Panc1 (cell line): ENCODE results near the gene MSANTD3. TPM values are rescaled to one million over a fixed set of nuclear protein-coding genes. Genes with fewer than 3 reads are reported as not detected.

ENCODE experiments used
- ATAC-seq: fragments of 200-7000 bp; cut with Tn5 transposase; 2 replicates; pipeline ENCODE4 v1.9.1; 2020; ENCODE audit warnings: mild to moderate bottlenecking, moderate library complexity
- BruUV-seq: library from RNA; stranded (reverse); fragments of 400-500 nt; replicated peaks from 2 replicates; lab custom pipeline; 2021; lab: Mats Ljungman, UMichigan
- CTCF ChIA-PET: fragments of 300-600 bp; sonication (Branson Sonifier 250); formaldehyde crosslinking; loops from one replicate; lab custom pipeline; 2022; ENCODE audit warnings: antibody characterized with exemption; lab: Charles Lee
- POLR2A ChIA-PET: fragments of 300-600 bp; sonication (Branson Sonifier 250); formaldehyde crosslinking; loops from one replicate; lab custom pipeline; 2022; ENCODE audit warnings: antibody characterized with exemption; lab: Charles Lee
- DNase-seq: peaks from one replicate; pipeline ENCODE4 v3.0.0-alpha.2; 2010; ENCODE audit warnings: low read depth, low spot score
- H3K27ac ChIP-seq: 2 replicates; pipeline ENCODE4 v1.5.1; 2011; ENCODE audit warnings: mild to moderate bottlenecking, low read length, inconsistent platforms
- H3K27me3 ChIP-seq: fragments of 200-500 bp; sonication (Bioruptor generic); 2 replicates; pipeline ENCODE4 v1.6.0; 2014; ENCODE audit warnings: low read length, inconsistent platforms; ENCODE audit not compliant: control insufficient read depth, insufficient read depth
- H3K36me3 ChIP-seq: fragments of 200-500 bp; sonication (Bioruptor generic); 2 replicates; pipeline ENCODE4 v1.5.1; 2014; ENCODE audit warnings: inconsistent platforms, mild to moderate bottlenecking, low read length, moderate library complexity; ENCODE audit not compliant: control insufficient read depth, insufficient read depth
- H3K4me1 ChIP-seq: 2 replicates; pipeline ENCODE4 v1.5.1; 2011; ENCODE audit warnings: inconsistent platforms, mild to moderate bottlenecking, low read length, moderate library complexity; ENCODE audit not compliant: control insufficient read depth, insufficient read depth
- H3K4me3 ChIP-seq, 2 experiments: 2 replicates each; pipeline ENCODE4 v1.5.1; 2011 to 2012; ENCODE audit warnings: low read depth in 2 of 2, low read length in 2 of 2, mild to moderate bottlenecking in 2 of 2, inconsistent platforms in 1 of 2, moderate library complexity in 1 of 2
- H3K9me3 ChIP-seq: fragments of 200-500 bp; sonication (Bioruptor generic); 2 replicates; pipeline ENCODE4 v1.5.1; 2014; ENCODE audit warnings: low read depth, mild to moderate bottlenecking, inconsistent platforms, low read length, moderate library complexity; ENCODE audit not compliant: control insufficient read depth, insufficient read depth
- CTCF ChIP-seq: fragments of 450-650 bp; IDR thresholded peaks from 2 replicates; pipeline ENCODE4 v1.5.1; 2017; ENCODE audit warnings: mild to moderate bottlenecking
- POLR2AphosphoS5 ChIP-seq: IDR thresholded peaks from 2 replicates; pipeline ENCODE4 v1.6.1; 2012; ENCODE audit warnings: mild to moderate bottlenecking, low read depth, low read length, moderate library complexity
- REST ChIP-seq, 2 experiments: IDR thresholded peaks; 2 replicates each; pipeline ENCODE4 v1.6.1; 2011 to 2012; ENCODE audit warnings: low read depth in 2 of 2, control low read depth in 1 of 2, low read length in 1 of 2, mild to moderate bottlenecking in 1 of 2, moderate library complexity in 1 of 2; ENCODE audit not compliant: insufficient read depth in 1 of 2
- SIN3A ChIP-seq: IDR thresholded peaks from 2 replicates; pipeline ENCODE4 v1.6.1; 2012; ENCODE audit warnings: low read depth, mild to moderate bottlenecking, low read length, moderate library complexity, borderline replicate concordance; ENCODE audit not compliant: insufficient read depth
- TCF7L2 ChIP-seq: IDR thresholded peaks from 2 replicates; pipeline ENCODE4 v1.6.1; 2011; ENCODE audit warnings: mild to moderate bottlenecking, low read depth, low read length, inconsistent platforms
- in situ Hi-C: cut with HindIII; loops from 2 replicates; pipeline ENCODE4 v1.10.0; 2016; ENCODE audit warnings: low sequenced_read_pairs, low pct_unique_long_range_greater_than_20kb
- intact Hi-C: fragments of 100-400 bp; cut with micrococcal nuclease; formaldehyde crosslinking; loops from one replicate; pipeline ENCODE4 v1.10.0; 2022; ENCODE audit not compliant: unreplicated experiment
- total RNA-seq: library from RNA; stranded (reverse); gene quantifications from one replicate; pipeline ENCODE4 v1.2.1, GENCODE V29; 2021; ENCODE audit not compliant: unreplicated experiment

MSANTD3 gene
- total RNA-seq, 1 experiment from 2014 or later: 58.7 TPM

- H3K4me1 ChIP-seq: no peaks in the 10 kb centered on the region
- H3K9me3 ChIP-seq: no peaks in the 10 kb centered on the region
- intact Hi-C loops (no loop called here), in situ Hi-C loops (no loop called here)
- CTCF ChIA-PET: no interaction called here
- H3K4me3 ChIP-seq: no peak overlapping the region
- ATAC-seq: no peak
- BruUV-seq: no TSS peak
- H3K36me3 ChIP-seq: no peaks in the 10 kb centered on the region
- TF ChIP-seq TCF7L2 (no peak), REST (IDR thresholded peaks at IDR 0.05; ENCODE audit: insufficient read depth in 1 of 2, low read depth in 2 of 2, low read length in 1 of 2) (no peak), CTCF (no peak), SIN3A (no peak), POLR2AphosphoS5 (no peak)
- no peak overlapping the region for H3K27ac ChIP-seq
- POLR2A ChIA-PET: no interaction called here
- no peaks in the 10 kb centered on the region for H3K27me3 ChIP-seq
- no peak for DNase-seq
Observed at GRCh38 chr9:100459963-100460362, 33.0 kb downstream of the MSANTD3 start.

- DNase-seq (no peak), ATAC-seq (no peak)
- Histone ChIP-seq H3K4me3 (no peak overlapping the region), H3K36me3 (no peaks in the 10 kb centered on the region), H3K9me3 (no peaks in the 10 kb centered on the region), H3K27ac (no peak overlapping the region), H3K4me1 (no peaks in the 10 kb centered on the region), H3K27me3 (no peaks in the 10 kb centered on the region)
- CTCF ChIA-PET: no interaction called here
- POLR2A ChIA-PET: no interaction called here
- TF ChIP-seq REST (IDR thresholded peaks at IDR 0.05; ENCODE audit: insufficient read depth in 1 of 2, low read depth in 2 of 2, low read length in 1 of 2) (no peak), TCF7L2 (no peak), POLR2AphosphoS5 (no peak)
- in situ Hi-C loops: no loop called here
- BruUV-seq: no TSS peak
- intact Hi-C loops: no loop called here
Observed at GRCh38 chr9:100465274-100465673, 38.3 kb downstream of the MSANTD3 start.
